Measurements from ENCODE around the gene FGD2. TPM values are rescaled to one million over a fixed set of nuclear protein-coding genes. Genes with fewer than 3 reads are reported as not detected.
"Not testable (repeated sequence)": the region's sequence is repeated elsewhere in the genome, so short reads cannot be mapped to it uniquely, and the experiment has no call there.

The FGD2 gene
- total RNA-seq, 4 donors from 2014 or later = 13.1 to 46.4 (median 29.6) TPM

- in situ Hi-C loops (cut with MboI; ENCODE audit: low pct_ligation_motif_present in 1 of 4, low pct_unique_long_range_greater_than_20kb in 1 of 4, low sequenced_read_pairs in 3 of 4) (loop anchor here in 1 of 4 donors (10.0 kb wide), 1 partner anchor 148 kb away; no protein-coding TSS in a partner anchor), intact Hi-C loops (cut with DNase I; ENCODE audit: low total_unique reads) (loop anchor here (10.0 kb wide), 1 partner anchor 68 kb away; no protein-coding TSS in a partner anchor)
- TF ChIP-seq EP300 (IDR thresholded peaks at IDR 0.05; ENCODE audit: low read depth) (no peak), POLR2AphosphoS5 (IDR thresholded peaks at IDR 0.05) (no peak), POLR2A (IDR thresholded peaks at IDR 0.05) (no peak), CTCF (IDR thresholded peaks at IDR 0.05) (no peak)
- no peak for DNase-seq
- H3K9me3 ChIP-seq = no peaks in the 10 kb centered on the region
- peaks cover 8 to 12% (median 10%) of the 10 kb centered on the region in 4 donors for H3K4me1 ChIP-seq
- no peak overlapping the region for H3K27ac ChIP-seq
- no peaks in the 10 kb centered on the region for H3K36me3 ChIP-seq
- no peaks in the 10 kb centered on the region for H3K27me3 ChIP-seq
- H3K4me3 ChIP-seq = no peak overlapping the region
- 96 to 98% methylated on average over 4 of the region's 4 CpGs for WGBS, 2 donors (ENCODE audit: low coverage in 1 of 2)
Measured at GRCh38 chr6:37057128-37057471, 51.6 kb downstream of the FGD2 start.

DNA sequence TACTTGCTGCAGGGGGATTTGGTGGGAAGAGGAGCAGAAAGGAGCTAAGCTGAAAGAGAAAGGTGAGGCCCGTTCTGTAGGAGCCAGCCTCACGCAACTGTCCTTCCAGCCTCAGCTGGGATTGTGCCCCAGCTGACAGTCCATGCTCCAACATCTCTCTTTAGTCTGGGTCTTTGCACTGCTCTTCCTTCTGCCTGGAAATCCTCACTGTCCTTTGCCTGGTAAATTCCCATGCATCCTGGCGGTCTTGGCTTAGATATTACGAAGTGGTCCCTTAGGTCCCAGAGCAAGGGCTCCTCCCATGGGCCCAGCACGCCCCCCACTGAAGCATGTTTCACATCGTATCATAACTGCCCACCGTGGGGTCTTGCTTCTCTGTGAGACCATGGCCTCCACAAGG, 52.2 kb downstream of the FGD2 start:
- H3K4me3 ChIP-seq = no peak overlapping the region
- H3K27ac ChIP-seq = no peak overlapping the region
- DNase-seq = no peak
- no peaks in the 10 kb centered on the region for H3K9me3 ChIP-seq
- WGBS, 2 donors (ENCODE audit: low coverage in 1 of 2) = 90% methylated on average over 7 of the region's 7 CpGs; no CpG with 5 or more reads in 1 of the 2 donors
- in situ Hi-C loops (cut with MboI; ENCODE audit: low pct_ligation_motif_present in 1 of 4, low pct_unique_long_range_greater_than_20kb in 1 of 4, low sequenced_read_pairs in 3 of 4) (loop anchor here in 1 of 4 donors (10.0 kb wide), 1 partner anchor 147 kb away; no protein-coding TSS in a partner anchor), intact Hi-C loops (cut with DNase I; ENCODE audit: low total_unique reads) (loop anchor here (10.0 kb wide), 1 partner anchor 67 kb away; no protein-coding TSS in a partner anchor)
- H3K4me1 ChIP-seq = peaks cover 8 to 12% (median 9%) of the 10 kb centered on the region in 4 donors
- TF ChIP-seq POLR2AphosphoS5 (IDR thresholded peaks at IDR 0.05) = no peak
- no peak for TF ChIP-seq EP300 (IDR thresholded peaks at IDR 0.05; ENCODE audit: low read depth)
- no peak for TF ChIP-seq CTCF (IDR thresholded peaks at IDR 0.05)
- no peak for TF ChIP-seq POLR2A (IDR thresholded peaks at IDR 0.05)
- H3K36me3 ChIP-seq = no peaks in the 10 kb centered on the region
- no peaks in the 10 kb centered on the region for H3K27me3 ChIP-seq

GRCh38 chr6:37058084-37058586, 52.7 kb downstream of the FGD2 start:
- no peak overlapping the region for H3K27ac ChIP-seq
- no peaks in the 10 kb centered on the region for H3K9me3 ChIP-seq
- 88 to 100% methylated on average over 2 to 9 of the region's 9 CpGs for WGBS, 2 donors (ENCODE audit: low coverage in 1 of 2)
- no peak overlapping the region for H3K4me3 ChIP-seq
- intact Hi-C loops (cut with DNase I; ENCODE audit: low total_unique reads) (loop anchor here (10.0 kb wide), 1 partner anchor 67 kb away; no protein-coding TSS in a partner anchor), in situ Hi-C loops (cut with MboI; ENCODE audit: low pct_ligation_motif_present in 1 of 4, low pct_unique_long_range_greater_than_20kb in 1 of 4, low sequenced_read_pairs in 3 of 4) (loop anchor here in 1 of 4 donors (10.0 kb wide), 1 partner anchor 147 kb away; no protein-coding TSS in a partner anchor)
- no peak for DNase-seq
- no peaks in the 10 kb centered on the region for H3K36me3 ChIP-seq
- H3K4me1 ChIP-seq = peaks cover 8 to 12% (median 9%) of the 10 kb centered on the region in 4 donors
- no peaks in the 10 kb centered on the region for H3K27me3 ChIP-seq
- no peak for TF ChIP-seq POLR2AphosphoS5 (IDR thresholded peaks at IDR 0.05)
- TF ChIP-seq POLR2A (IDR thresholded peaks at IDR 0.05) = no peak
- TF ChIP-seq EP300 (IDR thresholded peaks at IDR 0.05; ENCODE audit: low read depth) = no peak
- no peak for TF ChIP-seq CTCF (IDR thresholded peaks at IDR 0.05)

DNA sequence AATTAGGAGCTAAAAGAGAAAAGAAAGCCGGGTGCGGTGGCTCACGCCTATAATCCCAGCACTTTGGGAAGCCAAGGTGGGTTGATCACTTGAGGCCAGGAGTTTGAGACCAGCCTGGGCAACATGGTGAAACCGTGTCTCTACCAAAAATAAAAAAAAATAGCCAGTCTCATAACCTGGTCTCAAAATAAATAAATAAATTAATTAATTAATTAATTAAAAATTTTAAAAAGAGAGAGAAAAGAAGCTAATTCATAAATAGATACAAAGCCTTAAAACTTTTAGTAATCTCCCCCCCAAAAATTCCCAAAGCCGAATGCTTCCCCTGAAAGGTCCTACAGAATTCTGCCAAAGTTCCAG, 53.5 kb downstream of the FGD2 start:
- Histone ChIP-seq H3K4me1 (peaks cover 8 to 12% (median 9%) of the 10 kb centered on the region in 4 donors), H3K27ac (peak overlapping the region; percentile 64 to 79 (median 78))
- not testable (repeated sequence) for DNase-seq, H3K9me3 ChIP-seq, H3K36me3 ChIP-seq, H3K27me3 ChIP-seq, H3K4me3 ChIP-seq
- WGBS, 2 donors (ENCODE audit: low coverage in 1 of 2) = 78 to 85% methylated on average over 5 of the region's 5 CpGs
- in situ Hi-C loops (cut with MboI; ENCODE audit: low pct_ligation_motif_present in 1 of 4, low pct_unique_long_range_greater_than_20kb in 1 of 4, low sequenced_read_pairs in 3 of 4) = loop anchor here in 1 of 4 donors (10.0 kb wide), 1 partner anchor 146 kb away; no protein-coding TSS in a partner anchor
- intact Hi-C loops (cut with DNase I; ENCODE audit: low total_unique reads) = loop anchor here (10.0 kb wide), 1 partner anchor 66 kb away; no protein-coding TSS in a partner anchor
- TF ChIP-seq CTCF (IDR thresholded peaks at IDR 0.05) = peak in 1 of 5 experiments; percentile 35

All from transverse colon (tissue), 4 donors.